HL-60/S4 treated with phorbol 12-myristate 13-acetate at 8.2 ng/mL for 4 days and 3 days (cell line): Measurements from ENCODE around the gene AKAP10.
"Not testable (repeated sequence)": the region's sequence is repeated elsewhere in the genome, so short reads cannot be mapped to it uniquely, and the experiment has no call there.

ENCODE experiments used
- in situ Hi-C: fragments of 300-500 bp; cut with MboI; formaldehyde crosslinking; loops from 2 replicates; pipeline ENCODE4 v1.15.0; 2022; ENCODE audit warnings: low sequenced_read_pairs

The AKAP10 gene

DNA sequence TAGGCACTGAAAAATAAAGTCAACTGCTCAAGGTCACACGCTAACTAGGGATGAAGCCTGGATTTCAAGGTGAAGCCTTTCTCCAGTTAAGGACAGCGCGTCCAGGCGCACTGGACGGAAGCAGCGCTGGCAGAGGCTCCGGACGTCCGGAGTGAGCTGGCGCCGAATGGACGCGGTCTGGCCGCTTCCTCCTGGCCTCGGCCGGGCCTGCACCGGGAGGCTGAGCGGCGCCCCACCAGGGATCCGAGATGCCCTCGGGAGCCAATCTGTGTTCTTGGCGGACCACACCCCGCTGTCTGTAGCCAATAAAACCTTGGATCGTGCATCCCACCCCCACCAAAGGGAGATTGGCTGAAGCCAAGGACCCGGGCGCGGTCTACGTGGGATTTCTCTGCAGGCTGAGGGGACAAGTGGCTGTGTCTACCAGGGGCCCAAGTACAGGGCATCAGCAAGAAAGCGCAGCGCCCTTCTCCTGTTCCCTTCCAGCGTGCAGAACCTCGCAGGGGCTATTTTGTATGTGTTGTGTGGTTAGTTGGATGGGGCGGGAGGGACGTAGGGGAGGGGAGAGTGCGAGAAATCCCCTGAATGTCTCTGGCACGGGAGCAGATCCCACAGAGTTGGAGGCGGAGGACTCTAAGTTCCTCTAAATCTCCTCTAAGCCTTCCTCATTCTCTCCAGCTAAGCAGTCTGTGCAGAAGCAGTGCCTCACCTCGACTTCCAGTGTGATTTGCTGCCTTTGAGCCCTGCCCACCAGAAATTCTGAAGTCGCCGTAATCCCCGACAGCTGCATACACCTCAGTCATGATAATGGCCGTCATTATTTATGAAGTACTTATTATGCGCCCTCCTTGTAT, 2.5 kb upstream of the AKAP10 start:
- in situ Hi-C loops: no loop called here

DNA sequence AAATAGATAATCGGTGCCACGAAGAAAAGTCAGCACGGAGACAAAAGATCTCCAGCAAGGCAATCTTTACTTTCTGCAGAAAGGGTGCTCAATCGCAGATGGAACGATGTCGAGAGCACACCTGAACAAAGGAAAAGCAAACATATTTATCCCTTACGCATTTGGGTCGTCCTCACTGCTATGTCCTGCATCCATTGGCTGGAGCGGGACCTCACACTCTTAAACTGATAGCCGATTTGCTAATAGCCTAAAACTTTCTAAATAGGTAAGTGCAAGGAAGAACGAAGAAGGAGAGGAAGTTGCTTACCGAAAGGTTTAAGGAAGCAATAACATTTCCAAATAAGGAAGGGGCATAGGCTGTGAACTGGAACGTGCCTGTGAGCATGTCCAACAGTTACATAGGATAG, 1.2 kb upstream of the AKAP10 start:
- in situ Hi-C loops: no loop called here

DNA sequence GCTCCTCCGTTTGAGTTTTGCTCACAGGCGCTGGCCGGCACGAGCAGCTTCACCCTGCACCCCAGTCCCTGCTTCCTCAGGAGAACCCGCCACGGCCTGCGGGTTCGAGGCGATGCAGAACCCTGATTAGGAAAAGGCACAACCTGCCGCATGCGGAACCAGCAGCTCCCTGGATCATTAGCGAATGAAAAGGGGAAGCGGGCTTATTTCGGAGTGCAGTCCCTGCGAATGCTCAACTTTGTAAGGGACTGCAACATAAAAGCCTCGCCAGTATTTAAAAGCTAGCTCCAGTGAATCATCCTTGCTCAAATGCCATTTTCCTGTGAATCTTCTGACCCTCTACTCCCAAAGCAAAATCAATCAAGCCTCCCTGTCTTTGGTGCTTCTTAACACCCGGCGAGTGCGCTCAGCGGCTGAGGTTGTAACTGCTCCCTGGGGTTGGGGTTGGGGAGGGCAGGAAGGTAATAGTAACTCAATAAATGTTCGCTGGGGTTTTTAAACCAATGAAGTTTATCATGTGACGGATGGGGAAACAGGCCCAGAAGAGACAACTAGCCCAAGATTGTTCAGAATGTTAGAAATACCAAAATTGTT, 678 bp upstream of the AKAP10 start:
- in situ Hi-C loops: no loop called here

DNA sequence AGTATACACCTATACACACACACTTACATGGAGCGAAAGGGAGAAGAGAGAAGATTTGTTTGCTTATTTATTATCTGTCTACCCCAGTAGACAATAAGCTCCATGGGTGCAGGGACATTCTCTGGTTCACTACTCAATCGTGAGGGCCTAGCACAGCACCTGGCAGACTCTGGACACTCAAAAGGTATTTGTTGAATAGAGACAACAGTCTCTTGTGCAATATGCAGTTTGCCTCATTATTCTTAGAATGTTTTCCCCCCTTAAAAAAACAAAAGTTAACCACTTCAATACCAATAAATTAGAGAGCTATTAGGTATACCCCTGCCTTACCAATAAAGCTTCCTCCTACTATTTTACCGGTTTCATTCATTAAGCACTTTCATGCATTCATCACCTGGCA, 2.0 kb downstream of the AKAP10 start:
- in situ Hi-C loops: no loop called here

DNA sequence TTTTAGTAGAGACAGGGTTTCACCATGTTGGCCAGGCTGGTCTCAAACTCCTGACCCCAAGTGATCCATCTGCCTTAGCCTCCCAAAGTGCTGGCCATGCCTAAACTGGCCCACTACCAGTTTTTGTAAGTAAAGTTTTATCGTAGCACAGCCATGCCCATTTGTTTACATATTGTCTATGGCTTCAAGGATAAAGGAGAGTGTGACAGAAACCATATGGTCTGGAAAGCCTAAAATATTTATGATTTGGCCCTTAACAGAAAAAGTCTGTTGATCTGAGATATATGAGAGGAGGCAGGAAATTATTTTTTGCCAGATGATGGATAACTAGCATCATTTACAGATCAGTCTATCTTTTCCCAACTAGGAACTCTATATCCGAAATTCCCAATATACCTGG, 4.5 kb downstream of the AKAP10 start:
- in situ Hi-C loops: no loop called here

DNA sequence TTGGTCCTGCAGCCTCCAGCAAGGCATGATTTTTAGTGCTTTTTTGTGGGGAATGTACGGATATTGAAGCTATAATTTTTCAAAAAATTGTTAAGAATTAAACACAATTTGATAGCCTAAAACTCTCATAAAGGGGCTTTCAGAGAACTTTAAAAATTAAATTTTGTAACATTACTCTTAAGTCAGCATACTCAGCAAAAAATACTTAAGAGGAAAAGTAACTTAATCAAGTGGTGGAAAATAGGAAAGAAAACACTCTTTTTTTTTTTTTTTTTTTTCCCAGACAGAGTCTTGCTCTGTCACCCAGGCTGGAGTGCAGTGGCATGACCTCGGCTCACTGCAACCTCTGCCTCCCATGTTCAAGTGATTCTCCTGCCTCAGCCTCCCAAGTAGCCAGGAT, 14.7 kb downstream of the AKAP10 start:
- in situ Hi-C loops: not testable (repeated sequence)

DNA sequence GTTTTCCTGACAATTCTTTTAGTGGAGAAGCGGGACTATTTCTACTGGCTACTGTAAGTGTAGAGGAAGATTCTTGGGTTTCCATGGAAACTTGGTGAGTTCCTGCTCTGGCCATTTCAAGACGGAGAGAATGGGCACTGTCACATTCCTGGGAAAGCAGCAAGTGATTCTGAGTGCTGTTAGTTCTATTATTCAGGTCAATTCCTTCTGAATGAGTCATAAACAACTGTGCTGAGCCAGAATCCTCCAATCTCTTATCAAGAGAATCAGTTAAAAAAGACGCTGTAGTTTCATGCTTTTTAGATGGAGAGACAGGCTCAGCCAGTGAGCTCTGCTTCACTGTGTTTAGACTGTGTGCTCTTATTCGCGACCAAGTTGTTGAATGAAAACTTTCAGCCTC, 19.6 kb downstream of the AKAP10 start:
- in situ Hi-C loops: no loop called here

DNA sequence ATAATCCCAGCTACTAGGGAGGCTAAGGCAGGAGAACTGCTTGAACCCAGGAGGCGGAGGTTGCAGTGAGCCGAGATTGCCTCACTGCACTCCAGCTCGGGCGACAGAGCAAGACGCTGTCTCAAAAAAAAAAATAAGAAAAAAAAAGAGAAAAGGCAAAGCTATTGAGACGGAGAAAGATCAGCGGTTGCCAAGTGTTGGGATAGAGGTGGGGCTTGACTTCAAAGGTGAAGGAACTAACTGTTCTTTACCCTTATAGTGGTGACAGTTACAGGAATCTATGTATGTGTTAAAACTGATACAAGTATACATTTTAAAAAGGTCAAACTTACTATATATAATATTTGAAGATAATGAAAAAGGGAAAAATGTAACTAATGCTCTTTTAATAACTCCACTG, 22.5 kb downstream of the AKAP10 start:
- in situ Hi-C loops: no loop called here

DNA sequence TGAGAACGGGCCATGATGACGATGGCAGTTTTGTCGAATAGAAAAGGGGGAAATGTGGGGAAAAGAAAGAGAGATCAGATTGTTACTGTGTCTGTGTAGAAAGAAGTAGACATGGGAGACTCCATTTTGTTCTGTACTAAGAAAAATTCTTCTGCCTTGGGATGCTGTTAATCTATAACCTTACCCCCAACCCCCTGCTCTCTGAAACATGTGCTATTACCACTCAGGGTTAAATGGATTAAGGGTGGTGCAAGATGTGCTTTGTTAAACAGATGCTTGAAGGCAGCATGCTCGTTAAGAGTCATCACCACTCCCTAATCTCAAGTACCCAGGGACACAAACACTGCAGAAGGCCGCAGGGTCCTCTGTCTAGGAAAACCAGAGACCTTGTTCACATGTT, 26.2 kb downstream of the AKAP10 start:
- in situ Hi-C loops: not testable (repeated sequence)

DNA sequence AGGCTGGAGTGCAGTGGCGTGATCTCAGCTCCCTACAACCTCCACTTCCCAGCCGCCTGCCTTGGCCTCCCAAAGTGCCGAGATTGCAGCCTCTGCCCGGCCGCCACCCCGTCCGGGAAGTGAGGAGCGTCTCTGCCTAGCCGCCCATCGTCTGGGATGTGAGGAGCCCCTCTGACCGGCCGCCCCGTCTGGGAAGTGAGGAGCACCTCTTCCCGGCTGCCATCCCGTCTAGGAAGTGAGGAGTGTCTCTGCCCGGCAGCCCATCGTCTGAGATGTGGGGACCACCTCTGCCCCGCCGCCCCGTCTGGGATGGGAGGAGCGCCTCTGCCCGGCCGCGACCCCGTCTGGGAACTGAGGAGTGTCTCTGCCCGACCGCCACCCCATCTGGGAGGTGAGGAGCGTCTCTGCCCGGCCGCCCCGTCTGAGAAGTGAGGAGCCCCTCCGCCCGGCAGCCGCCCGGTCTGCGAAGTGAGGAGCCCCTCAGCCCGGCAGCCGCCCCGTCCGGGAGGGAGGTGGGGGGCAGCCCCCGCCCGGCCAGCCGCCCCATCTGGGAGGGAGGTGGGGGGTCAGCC, 26.9 kb downstream of the AKAP10 start:
- in situ Hi-C loops: not testable (repeated sequence)

DNA sequence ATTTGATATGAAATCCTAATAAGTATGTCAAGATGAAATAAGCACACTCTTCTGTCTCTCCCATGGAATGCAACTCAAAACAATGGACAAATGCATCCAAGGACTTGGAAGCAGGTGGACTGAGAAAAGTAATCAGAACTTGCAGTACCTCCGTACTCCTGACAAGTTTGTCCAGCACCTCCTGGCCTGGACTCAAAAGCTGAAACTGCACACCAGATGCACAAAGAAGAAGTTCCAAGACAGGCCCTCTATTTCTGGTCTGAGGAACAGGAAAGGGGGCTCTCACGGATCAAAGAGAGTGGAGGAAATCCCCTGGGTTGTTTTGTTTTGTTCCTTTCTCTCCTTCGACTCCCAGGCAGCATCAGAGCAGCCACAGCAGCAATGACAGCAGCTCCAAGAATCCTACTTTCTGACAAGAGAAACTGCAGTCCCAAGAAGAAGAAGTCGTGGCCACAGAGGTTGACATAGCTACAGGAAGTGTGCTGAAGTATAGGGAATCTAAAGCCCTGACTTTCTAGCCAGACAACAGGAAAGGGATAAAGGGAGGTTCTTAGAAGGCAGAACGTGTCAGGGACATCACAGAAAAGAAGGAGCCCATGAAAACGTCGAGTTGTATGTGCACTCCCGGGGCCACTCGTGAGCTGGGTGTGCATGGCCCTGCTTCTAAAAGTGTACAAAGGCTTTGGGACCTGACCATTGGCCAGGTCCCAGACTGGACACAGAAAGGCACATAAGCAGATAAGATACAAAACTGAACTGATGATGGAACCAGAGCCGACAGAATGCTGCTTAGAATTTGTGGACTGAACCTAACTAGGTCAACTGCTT, 29.3 kb downstream of the AKAP10 start:
- in situ Hi-C loops: no loop called here

DNA sequence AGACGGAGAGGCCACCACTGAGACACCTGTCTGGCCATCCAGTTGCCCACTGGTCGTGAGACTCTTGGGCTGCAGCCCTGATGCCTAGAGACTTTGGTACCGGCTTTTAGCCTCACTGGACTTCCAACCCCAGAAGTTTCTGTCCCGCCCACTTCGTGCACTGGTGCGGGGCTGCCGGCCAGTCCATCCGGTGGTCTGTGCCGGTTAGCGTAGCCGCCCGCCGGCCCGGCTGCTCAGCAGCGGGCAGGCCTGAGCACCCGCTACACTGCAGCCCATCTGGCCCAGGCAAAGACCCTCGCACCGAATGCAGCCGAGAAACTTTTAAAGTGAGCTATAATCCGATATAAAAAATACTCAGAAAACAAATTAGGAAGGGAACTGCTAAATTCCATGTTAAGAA, 30.7 kb downstream of the AKAP10 start:
- in situ Hi-C loops: no loop called here

DNA sequence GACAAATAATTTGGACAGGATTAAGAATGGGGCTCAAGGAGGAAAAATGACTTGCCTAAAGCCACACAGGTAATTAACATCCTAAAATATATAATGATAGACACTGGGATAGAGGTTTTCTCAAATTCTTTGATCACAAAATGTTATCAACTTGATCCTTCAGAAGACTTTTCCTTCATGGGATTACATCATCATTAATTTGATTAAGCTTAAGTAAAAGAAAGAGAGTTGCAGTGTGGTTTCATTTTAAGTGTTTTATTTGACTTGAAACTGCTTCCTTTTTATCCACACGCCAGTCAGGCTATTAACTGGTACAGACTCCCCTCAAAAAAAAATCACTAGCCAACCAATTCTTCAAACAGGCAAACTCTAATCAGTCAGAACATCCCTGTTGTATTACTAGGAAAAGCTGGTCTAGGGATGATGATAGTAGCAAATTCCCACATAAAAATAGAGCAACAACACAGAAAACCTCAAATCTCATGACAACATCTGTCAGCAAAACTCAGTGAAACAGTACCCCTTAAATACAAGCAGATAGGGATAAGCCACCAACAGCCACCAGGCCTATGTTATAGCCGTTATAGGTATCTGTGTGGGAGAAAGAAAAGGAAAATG, 32.5 kb downstream of the AKAP10 start:
- in situ Hi-C loops: no loop called here

DNA sequence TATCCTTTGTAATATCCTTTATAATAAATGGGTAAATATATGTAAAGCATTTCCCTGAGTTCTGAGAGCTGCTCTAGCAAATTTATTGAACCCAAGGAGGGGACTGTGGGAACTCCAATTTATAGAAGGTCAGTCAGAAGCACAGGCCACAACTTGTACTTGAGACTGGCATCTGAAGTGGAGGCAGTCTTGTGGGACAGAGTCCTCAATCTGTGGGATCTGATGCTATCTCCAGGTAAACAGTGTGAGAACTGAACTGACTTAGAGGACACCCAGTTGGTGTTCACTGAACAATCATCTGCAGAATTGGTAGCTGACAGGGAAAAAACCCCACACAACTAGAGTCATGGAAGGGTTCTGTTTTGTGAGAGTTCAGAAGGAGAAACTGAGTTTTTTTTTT, 34.0 kb downstream of the AKAP10 start:
- in situ Hi-C loops: no loop called here

DNA sequence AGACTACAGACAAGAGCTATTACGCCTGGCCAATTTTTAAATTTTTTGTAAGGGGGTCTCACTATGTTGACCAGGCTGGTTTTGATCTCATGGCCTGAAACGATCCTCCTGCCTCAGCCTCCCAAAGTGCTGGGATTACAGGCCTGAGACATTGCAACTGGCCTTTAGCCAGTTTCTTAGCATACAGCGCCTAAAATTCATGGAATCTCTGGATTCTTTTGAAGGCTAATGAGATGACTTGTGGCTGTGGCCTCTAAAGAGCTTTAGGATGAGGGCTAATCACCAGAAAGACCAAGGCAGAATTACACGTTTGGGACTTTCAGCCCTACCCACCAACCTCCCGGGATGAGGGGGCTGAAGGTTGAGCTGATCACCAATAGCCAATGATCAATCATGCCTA, 34.6 kb downstream of the AKAP10 start:
- in situ Hi-C loops: no loop called here

DNA sequence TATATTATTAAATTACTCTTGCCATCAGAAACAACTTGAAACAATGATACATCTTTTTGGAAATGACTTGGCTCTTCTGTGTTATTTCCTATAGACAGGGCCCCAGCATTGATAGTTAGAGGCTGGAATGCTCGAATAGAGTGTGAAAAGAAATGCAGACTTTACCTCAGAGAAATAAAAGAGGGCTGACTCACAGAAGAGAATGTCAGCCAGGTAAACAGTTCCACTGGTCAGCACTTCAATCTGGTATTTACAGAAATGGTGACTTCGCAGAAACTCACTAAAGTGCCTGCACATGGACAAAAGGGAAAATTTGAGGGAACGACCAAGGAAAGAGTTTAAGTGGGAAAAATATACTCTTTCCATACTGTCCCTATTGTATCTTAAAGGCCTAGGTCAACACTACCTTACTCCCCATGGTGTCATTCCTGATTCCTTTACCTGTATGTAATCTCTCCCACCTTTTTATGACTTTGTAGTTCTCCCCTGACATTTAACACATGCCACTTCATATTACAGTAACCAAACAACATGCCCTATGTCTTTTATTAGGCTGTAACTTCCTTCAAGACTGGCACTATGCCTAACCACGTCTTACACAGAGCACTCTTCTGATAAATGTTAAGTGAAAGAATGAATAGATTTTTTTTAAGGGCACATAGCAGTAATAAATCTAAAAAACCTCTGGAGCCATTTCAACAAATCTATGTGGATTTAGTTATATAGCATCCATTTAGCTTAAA, 36.7 kb downstream of the AKAP10 start:
- in situ Hi-C loops: no loop called here

DNA sequence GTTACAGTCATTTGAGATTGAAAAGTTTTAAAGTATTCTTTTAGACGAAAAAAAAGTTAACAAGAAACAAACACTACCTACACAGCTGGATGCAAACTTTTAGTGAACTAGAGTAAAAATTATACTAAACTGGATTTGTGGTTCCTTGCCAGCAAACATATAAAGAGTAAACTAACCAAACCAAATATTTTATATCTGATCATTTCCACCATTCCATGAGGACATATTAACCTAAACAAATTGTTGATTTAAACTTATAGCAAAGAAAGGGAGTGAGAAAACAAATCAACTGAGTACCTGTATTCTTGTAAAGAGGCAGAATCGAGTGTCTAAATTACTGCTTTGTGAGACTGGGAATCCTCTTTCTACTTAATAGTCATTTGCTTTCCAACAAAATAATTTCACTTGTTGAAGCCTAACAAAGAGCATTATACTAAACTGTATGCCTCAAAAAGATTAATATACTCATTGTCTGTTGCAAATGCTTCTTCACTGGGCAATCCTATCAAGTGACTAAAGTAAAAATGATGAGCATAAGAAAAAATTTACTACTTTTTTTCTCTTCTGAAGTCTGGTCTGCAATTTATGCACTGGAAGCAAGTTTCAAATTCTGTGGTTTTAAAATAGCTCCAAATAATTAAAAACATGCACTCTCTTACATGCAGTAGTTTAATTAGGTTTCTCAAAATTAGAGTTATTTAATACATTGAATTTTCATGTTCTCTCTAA, 37.5 kb downstream of the AKAP10 start:
- in situ Hi-C loops: no loop called here

DNA sequence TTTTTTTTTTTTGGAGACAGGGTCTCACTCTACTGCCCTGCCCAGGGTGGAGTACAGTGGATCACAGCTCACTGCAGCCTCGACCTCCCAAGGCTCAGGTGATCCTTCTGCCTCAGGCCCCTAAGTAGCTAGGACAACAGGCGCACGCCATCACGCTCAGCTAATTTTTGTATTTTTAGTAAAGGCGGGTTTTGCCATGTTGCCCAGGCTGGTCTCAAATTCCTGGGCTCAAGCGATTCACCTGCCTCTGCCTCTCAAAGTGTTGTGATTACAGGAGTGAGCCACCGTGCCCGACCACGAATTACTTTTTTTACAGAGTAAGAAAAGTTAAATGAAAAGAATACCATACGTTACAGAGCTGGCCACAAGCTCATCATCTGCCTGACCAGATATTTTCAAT, 38.9 kb downstream of the AKAP10 start:
- in situ Hi-C loops: no loop called here

DNA sequence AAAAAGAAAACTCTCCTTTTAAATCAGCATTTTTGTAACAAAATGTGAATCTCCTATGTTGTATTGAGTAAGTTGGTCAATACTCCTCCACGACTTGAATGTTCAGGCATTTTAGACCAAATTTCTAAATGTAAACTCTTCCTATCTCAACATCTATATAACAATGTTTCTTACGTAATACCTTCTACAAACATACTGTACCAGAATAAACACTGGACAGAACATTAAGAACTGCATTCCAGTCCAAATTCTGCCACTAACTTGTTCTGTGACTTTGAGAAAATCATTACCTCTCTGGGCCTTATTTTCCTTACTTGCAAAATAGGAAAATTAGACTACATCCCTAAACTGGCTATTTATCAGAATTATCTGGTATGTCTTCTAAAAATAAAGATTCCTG, 40.1 kb downstream of the AKAP10 start:
- in situ Hi-C loops: no loop called here

DNA sequence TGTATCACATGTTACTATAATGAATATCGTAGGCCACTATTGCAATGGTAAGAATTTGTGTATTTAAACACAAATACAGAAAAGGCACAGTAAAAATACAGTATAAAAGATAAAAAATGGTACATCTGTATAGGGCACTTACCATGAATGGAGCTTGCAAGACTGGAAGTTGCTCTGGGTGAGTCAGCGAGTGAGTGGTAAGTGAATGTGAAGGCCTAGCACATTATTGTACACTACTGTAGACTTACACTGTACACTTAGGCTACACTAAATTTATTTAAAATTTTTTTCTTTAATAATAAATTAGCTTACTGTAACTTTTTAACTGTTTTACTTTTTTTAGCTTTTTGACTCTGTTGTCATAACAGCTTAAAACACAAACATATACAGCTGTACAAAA, 42.5 kb downstream of the AKAP10 start:
- in situ Hi-C loops: no loop called here
